LNCaP clone FGC (cell line): ENCODE data around the gene RGS6.

ENCODE experiments used
- DNase-seq: peaks from one replicate; pipeline ENCODE4 v3.0.0-alpha.2; 2011; ENCODE audit warnings: low read depth
- H3K4me3 ChIP-seq: 2 replicates; pipeline ENCODE4 v1.5.1; 2011; ENCODE audit warnings: mild to moderate bottlenecking, low read depth, low read length, control low read depth
- TF ChIP-seq, protein P1 (sequence below): IDR thresholded peaks from 2 replicates; pipeline ENCODE4 v1.5.1; 2012; ENCODE audit warnings: mild to moderate bottlenecking; ENCODE audit not compliant: control insufficient read depth, insufficient read depth; ENCODE audit errors: extremely low read depth

RGS6 gene

DNA sequence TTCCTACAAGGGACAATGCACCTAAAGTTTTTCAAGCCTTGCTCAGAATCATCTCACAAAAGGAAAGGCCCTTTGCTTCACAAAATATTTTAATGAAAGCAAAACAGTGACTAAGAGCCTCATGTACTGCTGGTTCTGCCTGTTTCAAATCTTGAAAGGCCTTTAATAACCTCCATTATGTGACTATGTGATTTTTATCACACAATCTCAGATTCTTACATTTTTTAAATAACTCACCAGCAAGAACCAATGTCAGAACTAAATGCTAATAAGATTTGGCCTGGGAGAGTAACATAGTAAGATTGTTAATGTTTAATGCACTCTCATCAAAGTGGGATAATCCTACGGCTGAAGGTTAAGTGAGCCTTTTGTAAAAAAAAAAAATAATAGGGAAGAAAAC, 378.9 kb downstream of the RGS6 start:
- DNase-seq = no peak
- no peak overlapping the region for H3K4me3 ChIP-seq
- TF ChIP-seq, protein P1, sequence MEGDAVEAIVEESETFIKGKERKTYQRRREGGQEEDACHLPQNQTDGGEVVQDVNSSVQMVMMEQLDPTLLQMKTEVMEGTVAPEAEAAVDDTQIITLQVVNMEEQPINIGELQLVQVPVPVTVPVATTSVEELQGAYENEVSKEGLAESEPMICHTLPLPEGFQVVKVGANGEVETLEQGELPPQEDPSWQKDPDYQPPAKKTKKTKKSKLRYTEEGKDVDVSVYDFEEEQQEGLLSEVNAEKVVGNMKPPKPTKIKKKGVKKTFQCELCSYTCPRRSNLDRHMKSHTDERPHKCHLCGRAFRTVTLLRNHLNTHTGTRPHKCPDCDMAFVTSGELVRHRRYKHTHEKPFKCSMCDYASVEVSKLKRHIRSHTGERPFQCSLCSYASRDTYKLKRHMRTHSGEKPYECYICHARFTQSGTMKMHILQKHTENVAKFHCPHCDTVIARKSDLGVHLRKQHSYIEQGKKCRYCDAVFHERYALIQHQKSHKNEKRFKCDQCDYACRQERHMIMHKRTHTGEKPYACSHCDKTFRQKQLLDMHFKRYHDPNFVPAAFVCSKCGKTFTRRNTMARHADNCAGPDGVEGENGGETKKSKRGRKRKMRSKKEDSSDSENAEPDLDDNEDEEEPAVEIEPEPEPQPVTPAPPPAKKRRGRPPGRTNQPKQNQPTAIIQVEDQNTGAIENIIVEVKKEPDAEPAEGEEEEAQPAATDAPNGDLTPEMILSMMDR = no peak

DNA sequence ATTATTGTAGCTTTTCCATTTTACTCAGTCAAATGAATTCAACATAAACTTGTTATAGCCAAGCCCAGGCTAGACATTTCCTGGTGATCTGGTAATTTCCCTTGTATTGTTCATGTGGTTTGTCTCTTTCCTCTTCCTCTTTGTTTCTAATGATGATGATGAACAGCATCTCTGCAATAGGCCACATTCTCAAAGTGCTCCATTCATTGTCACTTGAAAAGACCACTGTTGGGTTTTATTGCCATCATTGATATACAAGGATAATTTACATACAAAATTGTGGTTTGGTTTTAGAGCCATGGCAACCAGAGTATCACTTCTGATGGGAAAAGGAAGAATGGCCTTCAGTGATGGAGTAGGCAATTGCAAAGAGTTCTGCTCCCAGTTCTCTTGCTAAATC, 379.3 kb downstream of the RGS6 start:
- DNase-seq = no peak
- no peak overlapping the region for H3K4me3 ChIP-seq
- TF ChIP-seq, protein P1 = no peak

DNA sequence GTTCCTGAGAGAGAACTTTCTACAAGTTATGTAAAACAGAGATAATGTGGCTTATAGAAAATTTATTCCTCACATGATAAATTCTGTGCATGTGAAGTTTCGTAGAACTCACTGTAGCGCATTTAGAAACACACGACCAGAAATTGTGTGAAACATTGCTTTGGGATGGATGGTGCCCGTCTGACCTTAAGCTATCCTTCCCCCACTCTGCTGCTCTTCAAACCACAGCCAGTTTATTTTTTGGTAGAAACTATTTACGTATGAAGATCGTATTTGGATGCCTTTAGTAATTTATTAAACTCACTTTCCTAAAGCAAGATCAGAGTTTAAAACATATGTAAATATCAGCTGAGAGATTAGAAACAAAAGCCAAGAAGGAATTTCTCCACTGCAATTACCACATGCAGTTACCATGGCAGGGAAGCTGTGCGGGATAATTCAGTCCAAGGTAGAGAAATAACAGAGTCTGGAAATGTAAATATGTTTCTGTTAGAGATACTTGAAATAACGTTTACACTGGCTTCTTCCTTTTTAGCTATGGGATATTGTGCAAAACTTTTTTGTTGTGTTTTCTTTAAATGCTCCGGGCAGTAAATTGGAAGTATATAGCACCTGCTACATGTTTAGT, 382.7 kb downstream of the RGS6 start:
- no peak overlapping the region for H3K4me3 ChIP-seq
- no peak for DNase-seq
- TF ChIP-seq, protein P1 = no peak

DNA sequence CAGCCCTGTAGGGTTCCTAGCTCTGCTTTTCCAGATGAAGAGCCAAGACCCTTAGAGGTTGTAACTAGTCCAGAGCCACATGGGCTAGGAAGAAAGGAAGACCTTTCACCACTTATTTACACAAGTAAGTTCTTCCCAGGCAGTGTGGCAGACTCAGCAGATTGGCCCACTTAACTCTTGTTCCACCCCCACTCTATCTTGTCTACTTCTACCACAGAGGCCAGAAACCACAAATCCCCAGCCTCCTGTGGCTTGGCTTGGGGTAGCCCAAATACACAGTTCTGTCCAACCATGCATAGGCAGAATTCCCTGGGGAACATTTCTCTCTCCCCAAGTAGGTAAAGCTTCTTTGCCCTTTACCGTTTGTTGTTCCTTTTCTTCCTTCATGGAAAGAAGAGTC, 383.5 kb downstream of the RGS6 start:
- TF ChIP-seq, protein P1 = no peak
- H3K4me3 ChIP-seq = no peak overlapping the region
- no peak for DNase-seq

DNA sequence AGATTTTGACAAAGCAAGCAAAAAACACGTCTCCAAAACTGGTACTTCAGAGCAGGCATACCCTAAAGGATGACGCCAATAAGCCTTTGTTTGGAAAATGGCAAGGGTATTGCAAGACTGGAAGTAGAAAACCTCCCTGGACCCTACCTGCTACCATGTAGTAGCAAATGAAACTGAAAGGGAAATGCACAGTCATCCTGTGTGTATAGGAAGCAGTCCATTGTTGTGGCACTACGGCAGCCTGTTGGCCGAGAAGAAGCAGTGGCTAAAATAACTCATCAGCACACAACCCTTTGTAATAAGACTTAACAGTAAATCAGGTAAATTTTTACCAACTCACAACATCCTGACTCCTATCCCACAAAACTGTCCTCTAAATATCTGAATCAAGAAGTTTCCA, 386.4 kb downstream of the RGS6 start:
- DNase-seq = no peak
- no peak overlapping the region for H3K4me3 ChIP-seq
- TF ChIP-seq, protein P1 = no peak

DNA sequence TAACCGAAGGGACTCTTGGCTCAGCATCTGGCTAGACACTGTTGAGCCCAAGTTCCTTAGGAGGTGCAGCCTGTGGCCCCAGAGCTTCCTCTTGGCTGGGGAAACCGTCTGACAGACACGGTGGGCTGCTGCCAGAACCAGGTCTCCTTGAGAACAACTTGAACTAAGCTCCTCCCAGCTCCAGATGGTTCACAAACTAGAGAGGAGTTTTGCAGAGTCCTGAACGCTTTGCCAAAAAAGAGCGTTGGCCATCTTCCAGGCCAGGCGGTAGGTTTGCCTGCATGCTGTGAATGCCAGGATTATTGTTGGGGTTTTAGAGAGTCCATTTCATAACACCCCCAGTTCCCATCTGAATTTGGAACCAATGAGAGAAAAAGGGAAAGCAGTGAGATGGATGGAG, 399.8 kb downstream of the RGS6 start:
- no peak overlapping the region for H3K4me3 ChIP-seq
- TF ChIP-seq, protein P1 = no peak

DNA sequence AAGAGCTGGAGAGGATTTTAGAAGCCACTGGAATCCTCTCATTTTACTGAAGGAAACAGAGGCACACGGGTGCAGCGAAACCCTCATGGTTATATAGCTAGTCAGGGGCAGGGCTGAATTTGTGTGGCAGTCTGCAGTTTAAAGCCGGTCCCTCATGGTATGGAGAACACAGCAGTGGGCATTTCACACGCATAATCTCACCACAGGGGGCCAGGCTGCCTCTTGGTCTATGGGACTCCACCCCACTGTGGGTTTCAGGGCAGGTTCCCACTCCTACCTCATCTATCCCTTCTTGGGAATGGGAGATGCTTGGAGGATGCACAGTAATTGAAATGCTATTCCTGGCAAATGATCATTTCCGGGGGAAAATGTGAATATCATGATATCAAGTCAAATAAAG, 400.6 kb downstream of the RGS6 start:
- no peak for DNase-seq
- no peak overlapping the region for H3K4me3 ChIP-seq
- TF ChIP-seq, protein P1 = no peak

More for the DNA sequence above, 399.8 kb downstream of the RGS6 start:
- peak; percentile 11 for DNase-seq
